ENCODE data around the gene TIMMDC1. TPM values are rescaled to one million over a fixed set of nuclear protein-coding genes. Genes with fewer than 3 reads are reported as not detected.

Gene TIMMDC1, protein sequence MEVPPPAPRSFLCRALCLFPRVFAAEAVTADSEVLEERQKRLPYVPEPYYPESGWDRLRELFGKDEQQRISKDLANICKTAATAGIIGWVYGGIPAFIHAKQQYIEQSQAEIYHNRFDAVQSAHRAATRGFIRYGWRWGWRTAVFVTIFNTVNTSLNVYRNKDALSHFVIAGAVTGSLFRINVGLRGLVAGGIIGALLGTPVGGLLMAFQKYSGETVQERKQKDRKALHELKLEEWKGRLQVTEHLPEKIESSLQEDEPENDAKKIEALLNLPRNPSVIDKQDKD
- 46.1 and 60.6 TPM in 2 replicates for total RNA-seq

DNA sequence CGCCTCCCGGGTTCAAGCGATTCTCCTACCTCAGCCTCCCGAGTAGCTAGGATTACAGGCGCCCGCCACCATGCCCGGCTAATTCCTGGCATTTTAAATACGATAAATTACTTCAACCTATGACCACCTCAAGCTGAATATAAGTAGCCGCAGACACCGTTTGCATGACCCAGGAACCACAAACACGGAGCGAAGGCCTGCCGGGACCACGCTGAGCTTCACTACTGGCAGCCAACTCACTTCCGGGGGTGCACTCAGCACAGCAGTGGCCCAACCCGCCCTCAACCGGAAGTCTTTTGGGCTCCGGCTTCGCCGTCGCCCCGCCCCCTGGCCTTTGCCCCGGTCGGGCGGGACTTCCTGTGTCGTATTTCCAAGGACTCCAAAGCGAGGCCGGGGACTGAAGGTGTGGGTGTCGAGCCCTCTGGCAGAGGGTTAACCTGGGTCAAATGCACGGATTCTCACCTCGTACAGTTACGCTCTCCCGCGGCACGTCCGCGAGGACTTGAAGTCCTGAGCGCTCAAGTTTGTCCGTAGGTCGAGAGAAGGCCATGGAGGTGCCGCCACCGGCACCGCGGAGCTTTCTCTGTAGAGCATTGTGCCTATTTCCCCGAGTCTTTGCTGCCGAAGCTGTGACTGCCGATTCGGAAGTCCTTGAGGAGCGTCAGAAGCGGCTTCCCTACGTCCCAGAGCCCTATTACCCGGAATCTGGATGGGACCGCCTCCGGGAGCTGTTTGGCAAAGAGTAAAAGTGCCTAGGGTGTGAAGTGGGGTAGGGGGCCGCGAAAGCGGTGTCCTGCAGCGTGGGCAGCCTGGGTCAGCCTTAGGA, at the start of gene TIMMDC1:
Gene TIMMDC1 (plus strand): TSS at position 362 of the 826 bp plus-strand sequence. CDS start 187 bp downstream, at position 549.

DNA sequence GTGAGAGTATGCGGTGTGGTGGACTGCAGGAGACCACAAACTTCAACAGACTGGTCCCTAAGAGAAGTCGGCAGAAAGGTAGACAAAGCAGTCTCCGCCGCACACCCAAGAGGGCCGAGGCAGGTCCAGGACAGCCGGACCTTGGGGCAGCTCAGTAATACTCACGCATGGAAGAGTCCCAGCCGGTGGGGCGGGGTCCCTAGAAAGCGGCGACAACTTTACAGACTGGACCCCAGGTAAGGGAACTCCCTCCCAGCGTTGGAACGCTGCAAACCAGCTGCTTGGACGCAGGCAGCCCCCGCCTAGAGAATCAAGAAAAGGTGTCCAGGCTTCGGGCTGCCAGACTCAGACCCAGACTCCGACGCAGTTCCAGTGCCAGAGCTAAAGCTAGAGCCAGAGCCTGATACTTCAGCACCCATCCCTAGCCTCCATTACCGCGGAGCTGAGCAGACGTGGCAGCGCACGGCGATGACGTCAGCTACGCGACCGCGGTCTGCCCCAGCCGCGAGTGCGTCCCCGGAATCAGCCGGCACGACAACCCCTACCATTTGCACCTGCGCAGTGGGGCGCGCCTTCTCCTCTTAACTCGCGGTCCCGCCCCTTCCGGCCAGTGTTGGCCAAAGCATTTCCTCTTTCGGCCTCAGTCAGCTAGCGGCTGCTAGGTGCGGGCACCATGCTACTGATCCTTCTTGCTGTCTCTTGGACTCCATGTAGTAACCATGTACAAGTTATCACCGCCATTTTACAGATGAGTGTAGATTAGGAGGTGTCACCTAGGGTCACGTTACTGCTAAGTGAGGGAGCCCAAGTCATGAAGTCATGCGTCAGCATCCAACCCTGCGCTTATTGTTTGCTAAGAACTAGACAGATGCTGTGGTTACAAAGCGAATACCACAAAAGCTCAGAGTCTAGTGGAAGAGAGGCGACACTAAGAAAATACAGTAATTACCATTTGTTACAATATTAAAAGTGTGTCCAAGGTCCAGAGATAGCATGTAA, 34.9 kb upstream of the TIMMDC1 start, which contains the start of gene TMEM39A:
Gene TMEM39A (minus strand): TSS at position 445 of the 999 bp plus-strand sequence. CDS start 1,541 bp downstream, outside the sequence.

DNA sequence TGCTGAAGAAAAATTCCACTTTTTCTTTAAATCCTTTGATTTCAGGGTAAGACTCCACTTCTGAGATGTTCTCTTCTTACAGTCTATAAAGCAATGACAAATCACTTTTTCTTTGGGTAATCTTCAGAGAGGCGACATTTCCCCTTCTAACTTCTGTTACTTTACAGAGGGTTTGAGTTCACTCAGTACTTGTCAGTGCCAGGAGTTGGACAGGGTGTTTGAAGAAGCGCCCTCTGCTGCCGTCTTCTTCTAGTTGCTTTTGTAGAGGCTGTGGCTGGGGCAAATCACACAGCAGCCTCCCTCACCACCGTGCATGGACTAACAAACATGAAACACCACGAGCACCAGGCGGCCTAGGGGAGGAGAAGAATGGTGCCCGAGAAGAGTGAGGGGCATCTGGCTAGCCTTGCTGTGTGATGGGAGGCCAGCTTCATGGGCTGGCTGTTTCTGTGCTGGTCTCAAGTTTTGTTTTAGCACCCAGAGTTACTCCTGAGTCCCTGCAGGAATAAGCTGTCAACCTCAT, 61.2 kb downstream of the TIMMDC1 start, which contains the start of gene CD80:
Gene CD80 (minus strand): TSS at position 174 of the 523 bp plus-strand sequence. CDS start 1,886 bp downstream, outside the sequence.

Other genes starting within 250 kb of the TIMMDC1 start
- gene ARHGAP31, start 204.2 kb upstream of the TIMMDC1 start, total RNA-seq, result 3.8 and 4.9 TPM in 2 replicates
- gene TMEM39A, start 34.9 kb upstream of the TIMMDC1 start, total RNA-seq, result 65.8 and 67.6 TPM in 2 replicates
- gene POGLUT1, start 29.6 kb upstream of the TIMMDC1 start, total RNA-seq, result 13.5 and 25.9 TPM in 2 replicates
- 0.14 TPM in 1 of 2 replicates, not detected in the other for gene CD80, start 61.1 kb downstream of the TIMMDC1 start, total RNA-seq
- gene ADPRH, start 80.9 kb downstream of the TIMMDC1 start, total RNA-seq, result 1.7 TPM in 2 replicates
- gene PLA1A, start 99.3 kb downstream of the TIMMDC1 start, total RNA-seq, result 0.83 TPM in 1 of 2 replicates, not detected in the other
- gene POPDC2, start 162.0 kb downstream of the TIMMDC1 start, total RNA-seq, result under 0.01 and 0.37 TPM in 2 replicates
- 14.2 and 21.4 TPM in 2 replicates for gene COX17, start 178.9 kb downstream of the TIMMDC1 start, total RNA-seq
- gene CFAP91, start 204.5 kb downstream of the TIMMDC1 start, total RNA-seq, result 0.14 and 0.18 TPM in 2 replicates